GF-D8 (cell line): ENCODE results near the gene ROGDI.

Source experiments
- DNase-seq: peaks from one replicate; lab custom pipeline; 2025; lab: John Stamatoyannopoulos, UW

The ROGDI gene, protein sequence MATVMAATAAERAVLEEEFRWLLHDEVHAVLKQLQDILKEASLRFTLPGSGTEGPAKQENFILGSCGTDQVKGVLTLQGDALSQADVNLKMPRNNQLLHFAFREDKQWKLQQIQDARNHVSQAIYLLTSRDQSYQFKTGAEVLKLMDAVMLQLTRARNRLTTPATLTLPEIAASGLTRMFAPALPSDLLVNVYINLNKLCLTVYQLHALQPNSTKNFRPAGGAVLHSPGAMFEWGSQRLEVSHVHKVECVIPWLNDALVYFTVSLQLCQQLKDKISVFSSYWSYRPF

DNA sequence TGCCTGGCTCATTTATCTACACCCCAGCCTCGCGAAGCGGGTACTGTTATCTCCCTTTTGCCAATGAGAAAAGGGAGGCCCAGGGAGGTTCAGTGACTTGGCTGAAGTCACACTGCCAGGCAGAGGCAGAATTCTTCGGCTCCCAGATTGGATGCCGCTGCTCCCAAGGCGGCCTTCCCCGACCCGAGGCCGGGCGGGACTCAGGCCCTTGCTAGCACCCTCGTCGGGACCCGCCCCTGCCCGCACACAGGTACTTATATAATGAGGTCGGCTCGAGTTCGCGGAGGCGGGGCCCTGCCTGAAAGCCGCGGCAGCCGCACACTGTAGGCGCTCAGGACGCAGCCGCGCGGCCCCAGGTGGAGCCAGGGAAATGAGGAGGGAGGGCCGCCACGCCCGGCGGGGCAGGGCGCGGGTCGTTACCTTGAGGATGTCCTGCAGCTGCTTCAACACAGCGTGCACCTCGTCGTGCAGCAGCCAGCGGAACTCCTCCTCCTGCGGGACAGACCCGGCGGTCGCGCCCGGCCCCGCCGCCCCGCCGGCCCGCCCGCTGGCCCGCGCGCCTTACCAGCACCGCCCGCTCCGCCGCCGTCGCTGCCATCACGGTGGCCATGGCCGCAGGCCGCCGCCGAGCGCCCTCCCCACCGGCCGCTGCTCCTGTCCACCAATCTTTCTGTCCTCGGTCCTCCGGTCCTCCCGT, at the start of gene ROGDI:
Gene ROGDI, minus strand, starts transcription at position 672 of the 697 bp plus-strand sequence. Its CDS starts 62 bp downstream, at position 610.
- peak; percentile 49 for DNase-seq

DNA sequence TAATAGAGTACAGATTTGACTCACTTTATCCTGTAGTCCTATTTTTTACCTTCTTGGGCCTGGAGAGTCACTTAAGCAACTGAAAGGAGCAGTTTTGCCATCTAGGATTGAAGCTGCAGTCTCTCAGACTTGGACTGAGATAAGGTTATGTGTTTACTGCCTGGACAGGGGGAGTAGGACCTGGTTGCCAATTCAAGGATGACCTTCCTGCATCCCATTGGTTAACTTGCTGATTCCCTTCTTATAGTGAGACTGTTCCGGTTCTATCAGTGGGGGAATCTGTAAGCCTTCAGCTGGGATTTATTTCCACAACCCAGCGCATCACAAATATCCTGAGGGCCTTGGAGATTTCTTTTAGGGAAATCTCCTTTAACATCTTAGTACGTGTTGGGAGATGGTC, 47.8 kb upstream of the ROGDI start:
- no peak for DNase-seq

- DNase-seq: peak; percentile 13
Measured at GRCh38 chr16:4847774-4848587, 45.5 kb upstream of the ROGDI start.

GRCh38 chr16:4846901-4847773, 44.7 kb upstream of the ROGDI start, which contains the start of the genes GLYR1 and UBN1:
GLYR1 (minus strand) TSS chr16:4847288; CDS start chr16:4847265, 23 bp downstream.
UBN1 (plus strand) TSS chr16:4847481; CDS start chr16:4852918, 5,437 bp downstream.
- DNase-seq: peak; percentile 88

DNA sequence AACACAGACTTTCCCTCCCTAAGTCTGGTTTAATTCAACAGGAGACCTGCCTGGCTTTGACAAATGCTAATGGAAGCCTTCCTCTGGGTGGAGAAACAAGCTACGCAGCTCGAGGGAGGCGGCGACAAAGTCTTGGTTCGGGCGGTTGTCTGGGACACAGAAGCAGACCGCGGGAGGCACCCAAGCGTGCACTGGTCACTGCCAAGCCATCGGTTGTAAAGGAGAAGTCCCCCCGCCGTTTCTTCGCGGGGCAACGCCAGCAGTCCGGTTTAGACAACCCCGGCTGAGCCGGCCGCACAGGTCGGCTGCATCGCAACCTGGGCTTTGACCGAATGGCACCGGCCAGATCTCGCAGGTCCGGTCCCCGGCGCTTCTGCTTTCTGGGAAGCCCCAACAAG, 44.1 kb upstream of the ROGDI start:
- no peak for DNase-seq

DNA sequence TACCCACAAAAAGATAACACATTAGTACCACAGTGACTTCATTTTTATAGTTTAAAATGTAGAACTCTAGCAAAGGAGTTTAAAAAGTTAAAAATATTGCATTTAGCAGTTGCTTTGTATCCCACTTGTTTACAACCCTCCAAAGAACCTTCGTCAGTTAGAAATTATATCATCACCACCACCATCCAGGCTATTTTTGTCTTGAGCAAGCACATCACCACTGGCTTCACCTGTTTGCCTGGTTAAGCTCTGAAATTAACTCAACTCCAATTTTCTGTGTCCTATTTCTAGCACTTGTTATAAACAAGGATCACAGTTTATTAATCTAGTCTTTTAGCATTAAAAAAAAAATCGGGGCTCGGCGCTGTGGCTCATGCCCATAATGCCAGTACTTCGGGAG, 38.6 kb upstream of the ROGDI start:
- no peak for DNase-seq

DNA sequence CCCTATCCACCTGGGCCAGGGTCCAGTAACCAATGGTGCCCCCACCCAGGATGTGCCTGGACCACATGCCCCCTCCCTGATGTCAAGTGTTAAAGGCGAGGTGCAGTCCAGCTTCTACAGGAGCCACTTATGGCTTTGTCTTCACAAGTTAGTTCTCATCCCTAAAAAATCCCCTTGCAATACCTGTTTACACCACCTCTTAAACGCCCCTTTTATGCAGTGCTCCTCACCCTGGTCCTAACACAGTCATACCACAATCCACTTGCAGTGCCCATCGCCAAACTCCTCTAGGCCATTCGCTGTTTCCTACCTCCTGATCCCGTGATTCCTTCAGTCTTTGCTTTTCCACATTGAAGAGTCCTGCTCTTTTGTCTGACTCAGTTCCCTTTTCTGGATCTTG, 37.5 kb upstream of the ROGDI start:
- DNase-seq: no peak

GRCh38 chr16:4837733-4838501, 35.5 kb upstream of the ROGDI start:
- DNase-seq: no peak

- DNase-seq: no peak
Measured at GRCh38 chr16:4836727-4837126, 34.3 kb upstream of the ROGDI start.

- DNase-seq: no peak
Measured at GRCh38 chr16:4833584-4833983, 31.2 kb upstream of the ROGDI start.

DNA sequence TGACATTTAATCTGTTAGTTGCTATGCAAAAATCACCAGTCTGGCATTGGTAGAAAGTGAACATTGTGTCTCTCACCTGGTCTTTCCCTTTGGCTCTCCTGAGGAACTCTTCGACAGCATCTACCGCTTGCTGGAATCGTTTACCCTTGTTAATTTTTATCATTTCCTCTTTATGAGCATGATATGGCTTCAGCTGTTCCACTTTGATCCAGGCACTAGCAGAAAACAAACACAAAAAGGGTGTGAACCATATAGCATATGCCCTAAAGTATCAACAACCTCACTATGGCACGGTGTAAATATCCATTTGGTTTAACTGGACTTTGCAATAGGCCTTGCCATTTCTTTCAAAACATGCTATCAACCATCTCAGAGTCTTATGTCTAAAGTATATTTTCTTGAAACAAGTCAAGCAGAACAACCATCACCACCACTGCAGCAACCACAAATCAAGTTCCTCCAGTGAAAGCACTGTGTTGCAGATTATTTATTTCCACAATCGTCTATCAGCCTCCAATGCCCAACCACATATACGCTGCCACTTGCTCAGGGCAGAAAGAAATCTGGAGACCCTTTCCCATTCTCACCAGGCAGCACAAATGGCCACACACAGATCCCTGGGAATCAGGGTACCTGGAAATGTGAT, 30.4 kb upstream of the ROGDI start:
- no peak for DNase-seq

DNA sequence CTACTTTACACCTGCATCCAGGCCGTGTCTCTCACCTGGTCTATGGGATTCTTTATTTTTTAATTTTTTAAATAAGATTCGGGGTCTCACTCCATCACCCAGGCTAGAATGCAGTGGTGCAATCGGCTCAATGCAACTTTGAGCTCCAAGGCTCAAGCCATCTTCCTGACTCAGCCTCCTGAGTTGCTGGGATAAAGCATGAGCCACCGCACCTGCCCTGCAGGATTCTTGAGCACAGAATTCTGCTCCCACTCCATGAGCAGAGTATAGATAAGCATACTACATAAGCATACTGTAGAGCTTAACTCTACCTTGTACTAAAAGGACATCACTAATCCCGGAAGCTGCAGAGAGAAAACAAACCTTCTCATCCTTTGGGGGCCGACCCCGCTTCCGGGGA, 29.2 kb upstream of the ROGDI start:
- no peak for DNase-seq

DNA sequence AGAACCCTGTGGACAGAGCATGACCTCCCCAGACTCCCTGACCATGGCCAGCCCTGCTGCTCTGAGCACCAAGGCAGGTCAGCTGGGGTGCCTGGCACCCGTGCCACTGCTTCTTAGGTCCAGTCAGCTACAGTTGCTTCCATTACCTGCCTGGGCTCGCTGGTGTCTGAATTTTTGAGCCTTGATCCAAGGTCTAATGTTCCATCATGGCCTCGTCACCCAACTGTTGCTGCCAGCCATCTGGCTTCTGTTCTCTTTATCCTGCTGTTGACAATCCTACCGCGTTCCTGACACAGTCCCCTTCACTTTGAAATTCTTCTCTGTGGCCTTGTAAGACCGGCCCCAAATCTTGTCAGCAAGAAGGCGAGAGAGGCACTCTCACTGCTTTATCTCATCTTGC, 28.0 kb upstream of the ROGDI start:
- DNase-seq: no peak

DNA sequence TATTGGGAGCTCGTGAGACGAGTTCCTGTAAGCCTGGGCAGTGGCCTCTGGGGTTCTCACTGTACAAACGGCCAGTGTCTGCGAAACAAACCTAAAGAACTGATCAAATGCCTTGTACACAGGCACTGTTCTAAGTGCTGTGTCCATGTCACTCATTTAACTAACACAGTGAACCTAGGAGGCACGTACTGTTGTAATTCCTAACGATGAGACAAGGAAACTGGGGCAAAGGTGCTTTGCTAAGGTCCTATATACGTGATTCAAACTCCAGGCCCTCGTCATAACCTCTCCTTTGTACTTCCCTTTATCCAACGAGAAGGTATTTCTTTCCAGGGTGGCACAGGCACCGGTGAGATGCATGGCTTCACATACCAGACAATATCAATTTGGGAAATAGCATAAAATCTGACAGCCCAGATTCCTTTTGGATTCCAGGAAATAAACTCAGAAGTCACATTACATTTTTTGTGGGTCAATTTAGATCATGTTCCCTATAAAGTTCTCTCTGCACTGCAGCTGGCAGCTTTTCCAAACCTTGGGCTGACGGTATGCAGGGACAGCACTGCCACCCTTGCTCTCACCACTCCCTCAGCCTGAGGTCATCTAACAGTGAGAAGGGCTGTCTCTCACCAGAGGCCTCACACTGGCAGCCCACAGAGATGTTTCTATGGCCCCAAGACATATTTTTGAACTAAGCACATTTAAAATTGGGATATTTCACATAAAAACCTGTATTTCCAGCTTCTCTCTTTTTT, 26.3 kb upstream of the ROGDI start:
- no peak for DNase-seq

DNA sequence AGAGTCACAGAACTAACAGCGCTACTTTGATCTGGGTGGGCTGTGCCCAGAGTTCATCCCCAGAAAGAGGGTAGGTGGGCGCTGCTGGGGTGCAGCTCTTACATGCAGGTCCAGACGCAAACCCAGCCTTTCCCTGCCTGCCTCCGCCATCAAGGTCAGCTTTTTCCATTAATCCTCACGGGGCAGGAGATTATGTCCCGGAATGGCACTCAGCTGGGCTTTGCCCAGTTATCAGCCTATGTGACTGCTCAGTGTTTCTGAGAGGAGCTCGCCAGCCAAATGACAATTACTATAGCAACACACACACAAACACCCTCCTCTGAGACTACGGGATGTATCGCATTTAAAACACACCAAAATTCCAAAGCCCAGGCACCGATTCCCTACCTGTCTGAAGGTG, 24.5 kb upstream of the ROGDI start:
- no peak for DNase-seq

DNA sequence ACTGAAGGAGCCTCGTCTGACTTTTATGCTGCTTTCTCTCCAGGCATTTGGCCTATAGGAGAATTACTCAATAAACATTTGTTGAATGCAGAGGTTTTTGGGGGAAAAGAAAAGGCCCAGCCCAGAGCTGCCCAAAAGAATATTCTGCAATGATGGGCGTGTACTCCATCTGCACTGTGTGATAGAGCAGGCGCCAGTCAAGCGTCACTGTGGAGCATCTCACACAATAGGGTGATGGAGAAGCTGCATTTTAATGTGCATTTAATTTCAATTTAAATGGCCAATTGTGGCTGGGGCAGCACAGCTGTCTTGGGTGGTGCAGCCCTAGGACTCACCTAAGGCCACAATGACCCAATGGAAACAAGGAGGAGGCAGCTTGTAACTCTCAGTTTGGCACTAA, 24.1 kb upstream of the ROGDI start:
- no peak for DNase-seq

DNA sequence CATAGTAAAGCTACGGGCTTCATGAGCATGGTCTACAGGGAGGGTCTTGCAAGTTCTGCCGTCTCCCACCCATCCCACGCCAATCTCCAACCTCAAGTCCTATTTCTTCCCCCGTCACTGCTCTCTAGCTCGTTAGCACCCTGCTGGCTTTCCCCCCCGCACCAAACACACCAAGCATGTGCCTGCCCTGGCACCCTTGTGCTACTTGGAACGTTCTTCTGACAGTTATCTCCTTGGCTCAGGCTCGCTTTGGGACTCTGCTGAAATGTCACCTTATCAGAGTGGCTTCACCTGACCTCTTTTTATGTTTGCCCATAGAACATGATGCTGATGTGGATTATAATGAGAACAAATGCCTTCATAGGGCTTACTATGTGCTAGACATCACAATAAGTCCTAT, 22.8 kb upstream of the ROGDI start:
- no peak for DNase-seq

DNA sequence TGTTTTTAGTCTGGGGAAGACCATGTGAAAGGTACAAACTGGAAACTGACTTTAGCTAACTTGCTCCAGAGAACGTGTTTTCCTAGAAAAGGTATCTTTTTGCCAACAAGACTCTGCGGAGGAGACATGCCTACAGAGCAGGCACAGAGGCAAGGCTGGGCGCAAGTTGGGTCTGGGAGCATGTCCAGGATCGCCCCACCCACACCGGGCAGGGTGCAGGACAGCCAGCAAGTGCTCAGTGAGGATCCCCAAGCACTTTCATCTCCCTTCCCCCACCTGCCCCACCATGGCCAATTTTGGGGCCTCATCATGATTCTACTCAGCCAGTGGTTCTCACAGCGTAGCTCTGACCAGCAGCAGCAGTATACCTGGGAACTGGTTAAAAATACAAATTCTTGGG, 18.2 kb upstream of the ROGDI start:
- no peak for DNase-seq

- no peak for DNase-seq
Measured at GRCh38 chr16:4814542-4815173, 12.2 kb upstream of the ROGDI start.
